ENCODE measurements around the gene FILIP1L. TPM values are rescaled to one million over a fixed set of nuclear protein-coding genes. Genes with fewer than 3 reads are reported as not detected.

The FILIP1L gene
- total and polyA plus RNA-seq, 2 of the 8 experiments (the other 6 are each of a cell fraction or from before 2014, with no cell fraction given), result 0.06 to 0.09 TPM

DNA sequence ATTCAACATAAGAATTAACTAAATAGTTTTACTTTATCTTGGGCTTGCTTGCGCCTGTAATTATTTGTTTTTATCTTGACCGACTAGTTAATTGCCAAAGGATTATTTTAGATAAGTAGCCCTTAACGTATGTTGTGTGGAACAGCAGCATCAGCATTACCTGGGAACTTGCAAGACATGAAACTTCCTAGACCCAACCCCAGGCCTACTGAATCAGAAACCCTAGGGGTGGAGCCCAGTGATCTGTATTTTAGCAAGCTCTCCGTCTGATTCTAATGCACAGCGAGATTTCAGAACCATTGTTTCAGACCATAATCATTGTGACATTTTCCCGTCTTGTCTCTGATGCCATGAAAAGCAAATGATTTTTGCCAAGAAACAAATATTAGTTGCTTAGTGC, 31.1 kb downstream of the FILIP1L start (continued):
- TF ChIP-seq, protein P1, sequence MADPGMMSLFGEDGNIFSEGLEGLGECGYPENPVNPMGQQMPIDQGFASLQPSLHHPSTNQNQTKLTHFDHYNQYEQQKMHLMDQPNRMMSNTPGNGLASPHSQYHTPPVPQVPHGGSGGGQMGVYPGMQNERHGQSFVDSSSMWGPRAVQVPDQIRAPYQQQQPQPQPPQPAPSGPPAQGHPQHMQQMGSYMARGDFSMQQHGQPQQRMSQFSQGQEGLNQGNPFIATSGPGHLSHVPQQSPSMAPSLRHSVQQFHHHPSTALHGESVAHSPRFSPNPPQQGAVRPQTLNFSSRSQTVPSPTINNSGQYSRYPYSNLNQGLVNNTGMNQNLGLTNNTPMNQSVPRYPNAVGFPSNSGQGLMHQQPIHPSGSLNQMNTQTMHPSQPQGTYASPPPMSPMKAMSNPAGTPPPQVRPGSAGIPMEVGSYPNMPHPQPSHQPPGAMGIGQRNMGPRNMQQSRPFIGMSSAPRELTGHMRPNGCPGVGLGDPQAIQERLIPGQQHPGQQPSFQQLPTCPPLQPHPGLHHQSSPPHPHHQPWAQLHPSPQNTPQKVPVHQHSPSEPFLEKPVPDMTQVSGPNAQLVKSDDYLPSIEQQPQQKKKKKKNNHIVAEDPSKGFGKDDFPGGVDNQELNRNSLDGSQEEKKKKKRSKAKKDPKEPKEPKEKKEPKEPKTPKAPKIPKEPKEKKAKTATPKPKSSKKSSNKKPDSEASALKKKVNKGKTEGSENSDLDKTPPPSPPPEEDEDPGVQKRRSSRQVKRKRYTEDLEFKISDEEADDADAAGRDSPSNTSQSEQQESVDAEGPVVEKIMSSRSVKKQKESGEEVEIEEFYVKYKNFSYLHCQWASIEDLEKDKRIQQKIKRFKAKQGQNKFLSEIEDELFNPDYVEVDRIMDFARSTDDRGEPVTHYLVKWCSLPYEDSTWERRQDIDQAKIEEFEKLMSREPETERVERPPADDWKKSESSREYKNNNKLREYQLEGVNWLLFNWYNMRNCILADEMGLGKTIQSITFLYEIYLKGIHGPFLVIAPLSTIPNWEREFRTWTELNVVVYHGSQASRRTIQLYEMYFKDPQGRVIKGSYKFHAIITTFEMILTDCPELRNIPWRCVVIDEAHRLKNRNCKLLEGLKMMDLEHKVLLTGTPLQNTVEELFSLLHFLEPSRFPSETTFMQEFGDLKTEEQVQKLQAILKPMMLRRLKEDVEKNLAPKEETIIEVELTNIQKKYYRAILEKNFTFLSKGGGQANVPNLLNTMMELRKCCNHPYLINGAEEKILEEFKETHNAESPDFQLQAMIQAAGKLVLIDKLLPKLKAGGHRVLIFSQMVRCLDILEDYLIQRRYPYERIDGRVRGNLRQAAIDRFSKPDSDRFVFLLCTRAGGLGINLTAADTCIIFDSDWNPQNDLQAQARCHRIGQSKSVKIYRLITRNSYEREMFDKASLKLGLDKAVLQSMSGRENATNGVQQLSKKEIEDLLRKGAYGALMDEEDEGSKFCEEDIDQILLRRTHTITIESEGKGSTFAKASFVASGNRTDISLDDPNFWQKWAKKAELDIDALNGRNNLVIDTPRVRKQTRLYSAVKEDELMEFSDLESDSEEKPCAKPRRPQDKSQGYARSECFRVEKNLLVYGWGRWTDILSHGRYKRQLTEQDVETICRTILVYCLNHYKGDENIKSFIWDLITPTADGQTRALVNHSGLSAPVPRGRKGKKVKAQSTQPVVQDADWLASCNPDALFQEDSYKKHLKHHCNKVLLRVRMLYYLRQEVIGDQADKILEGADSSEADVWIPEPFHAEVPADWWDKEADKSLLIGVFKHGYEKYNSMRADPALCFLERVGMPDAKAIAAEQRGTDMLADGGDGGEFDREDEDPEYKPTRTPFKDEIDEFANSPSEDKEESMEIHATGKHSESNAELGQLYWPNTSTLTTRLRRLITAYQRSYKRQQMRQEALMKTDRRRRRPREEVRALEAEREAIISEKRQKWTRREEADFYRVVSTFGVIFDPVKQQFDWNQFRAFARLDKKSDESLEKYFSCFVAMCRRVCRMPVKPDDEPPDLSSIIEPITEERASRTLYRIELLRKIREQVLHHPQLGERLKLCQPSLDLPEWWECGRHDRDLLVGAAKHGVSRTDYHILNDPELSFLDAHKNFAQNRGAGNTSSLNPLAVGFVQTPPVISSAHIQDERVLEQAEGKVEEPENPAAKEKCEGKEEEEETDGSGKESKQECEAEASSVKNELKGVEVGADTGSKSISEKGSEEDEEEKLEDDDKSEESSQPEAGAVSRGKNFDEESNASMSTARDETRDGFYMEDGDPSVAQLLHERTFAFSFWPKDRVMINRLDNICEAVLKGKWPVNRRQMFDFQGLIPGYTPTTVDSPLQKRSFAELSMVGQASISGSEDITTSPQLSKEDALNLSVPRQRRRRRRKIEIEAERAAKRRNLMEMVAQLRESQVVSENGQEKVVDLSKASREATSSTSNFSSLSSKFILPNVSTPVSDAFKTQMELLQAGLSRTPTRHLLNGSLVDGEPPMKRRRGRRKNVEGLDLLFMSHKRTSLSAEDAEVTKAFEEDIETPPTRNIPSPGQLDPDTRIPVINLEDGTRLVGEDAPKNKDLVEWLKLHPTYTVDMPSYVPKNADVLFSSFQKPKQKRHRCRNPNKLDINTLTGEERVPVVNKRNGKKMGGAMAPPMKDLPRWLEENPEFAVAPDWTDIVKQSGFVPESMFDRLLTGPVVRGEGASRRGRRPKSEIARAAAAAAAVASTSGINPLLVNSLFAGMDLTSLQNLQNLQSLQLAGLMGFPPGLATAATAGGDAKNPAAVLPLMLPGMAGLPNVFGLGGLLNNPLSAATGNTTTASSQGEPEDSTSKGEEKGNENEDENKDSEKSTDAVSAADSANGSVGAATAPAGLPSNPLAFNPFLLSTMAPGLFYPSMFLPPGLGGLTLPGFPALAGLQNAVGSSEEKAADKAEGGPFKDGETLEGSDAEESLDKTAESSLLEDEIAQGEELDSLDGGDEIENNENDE (IDR thresholded peaks at IDR 0.05; ENCODE audit: insufficient replicate concordance, low read length), result no peak
- no peak for TF ChIP-seq CREB1 (IDR thresholded peaks at IDR 0.05)
- TF ChIP-seq SAP30 (IDR thresholded peaks at IDR 0.05; ENCODE audit: insufficient read depth, insufficient replicate concordance, low read length), result no peak
- no peak for TF ChIP-seq KDM4A (IDR thresholded peaks at IDR 0.05; ENCODE audit: low read depth, low read length, severe bottlenecking)
- no peak for TF ChIP-seq RFX5 (IDR thresholded peaks at IDR 0.05; ENCODE audit: borderline replicate concordance, low read depth, low read length)
- no peak for TF ChIP-seq YY1 (IDR thresholded peaks at IDR 0.05; ENCODE audit: low read depth, low read length)
- TF ChIP-seq SIX5 (IDR thresholded peaks at IDR 0.05; ENCODE audit: low read depth, low read length), result no peak
- TF ChIP-seq CEBPB (IDR thresholded peaks at IDR 0.05; ENCODE audit: low read depth, low read length), result no peak
- no peak for TF ChIP-seq SIRT6 (IDR thresholded peaks at IDR 0.05; ENCODE audit: low read length)

Measured in H1 (cell line).